K562 (cell line): ENCODE results near the gene TMEM225B.

Experiments used
- CBX3 ChIP-seq, 2 experiments: IDR thresholded peaks; 1 replicate in 1 of 2; 2 replicates in 1 of 2; pipeline ENCODE4 v1.6.1; 2012; ENCODE audit warnings: inconsistent platforms in 2 of 2, low read length in 2 of 2, borderline replicate concordance in 1 of 2, control low read depth in 1 of 2
- EP300 ChIP-seq: IDR thresholded peaks from 2 replicates; pipeline ENCODE4 v1.6.1; 2012; ENCODE audit warnings: low read length, improper control_type of control experiment
- FOXK2 ChIP-seq, 2 experiments: fragments of 450-650 bp; IDR thresholded peaks in 1 of 2; conservative IDR thresholded peaks in 1 of 2; 2 replicates each; pipeline ENCODE4 v1.6.1; 2016; ENCODE audit warnings: low read depth in 2 of 2, mild to moderate bottlenecking in 1 of 2
- SMC3 ChIP-seq: conservative IDR thresholded peaks from 2 replicates; pipeline ENCODE4 v1.6.1; 2011; ENCODE audit warnings: low read depth, low read length, improper control_type of control experiment; ENCODE audit not compliant: insufficient read depth

- TF ChIP-seq FOXK2 (conservative IDR thresholded peaks at IDR 0.05 in 1 of 2, IDR thresholded peaks at IDR 0.05 in 1 of 2; ENCODE audit: low read depth in 2 of 2) (no peak), EP300 (no peak), SMC3 (no peak), CBX3 (IDR thresholded peaks at IDR 0.05; ENCODE audit: borderline replicate concordance in 1 of 2, low read length in 2 of 2) (no peak)
These were observed 8.5 kb downstream of the TMEM225B start for GRCh38 chr7:99606531-99606930.
